WTC11 (cell line): ENCODE results near the gene GFPT2. TPM values are rescaled to one million over a fixed set of nuclear protein-coding genes. Genes with fewer than 3 reads are reported as not detected.

Experiments
- ATAC-seq: fragments of 200-7000 bp; cut with Tn5 transposase; 2 replicates; pipeline ENCODE4 v1.10.0; 2021; ENCODE audit warnings: mild to moderate bottlenecking, moderate library complexity
- CTCF ChIA-PET: fragments of 300-600 bp; sonication (Branson Sonifier 250); formaldehyde crosslinking; loops from one replicate; lab custom pipeline; 2021; ENCODE audit warnings: antibody characterized with exemption; lab: Charles Lee
- POLR2A ChIA-PET: fragments of 350-600 bp; sonication (Branson Sonifier 250); formaldehyde crosslinking; loops from one replicate; lab custom pipeline; 2021; ENCODE audit warnings: antibody characterized with exemption; lab: Charles Lee
- DNase-seq: peaks from one replicate; pipeline ENCODE4 v3.0.0; 2021; ENCODE audit warnings: low spot score
- H3K27ac Mint-ChIP-seq: 2 replicates; pipeline ENCODE4 v1.8.0; 2021; ENCODE audit warnings: mixed read lengths
- H3K27me3 Mint-ChIP-seq: 2 replicates; pipeline ENCODE4 v1.8.0; 2021; ENCODE audit warnings: low read depth, mild to moderate bottlenecking, moderate library complexity, mixed read lengths
- H3K36me3 Mint-ChIP-seq: 2 replicates; pipeline ENCODE4 v1.8.0; 2021; ENCODE audit warnings: mixed read lengths
- H3K4me1 Mint-ChIP-seq: 2 replicates; pipeline ENCODE4 v1.8.0; 2022; ENCODE audit warnings: mixed read lengths
- H3K4me3 Mint-ChIP-seq: 2 replicates; pipeline ENCODE4 v1.8.0; 2021; ENCODE audit warnings: mild to moderate bottlenecking, moderate library complexity, mixed read lengths
- H3K9me3 Mint-ChIP-seq: 2 replicates; pipeline ENCODE4 v1.8.0; 2021; ENCODE audit warnings: mixed read lengths
- ATF1 ChIP-seq: sonication (generic); formaldehyde crosslinking; IDR thresholded peaks from 2 replicates; pipeline ENCODE4 v1.8.1; 2023; ENCODE audit warnings: mild to moderate bottlenecking, moderate library complexity, missing genetic modification reagents
- FOXP1 ChIP-seq: sonication (generic); formaldehyde crosslinking; IDR thresholded peaks from 2 replicates; pipeline ENCODE4 v1.8.0; 2022; ENCODE audit warnings: missing genetic modification reagents, mild to moderate bottlenecking, moderate library complexity, borderline replicate concordance
- IRF2 ChIP-seq: sonication (generic); formaldehyde crosslinking; IDR thresholded peaks from 2 replicates; pipeline ENCODE4 v1.8.0; 2022; ENCODE audit warnings: low read depth, missing genetic modification reagents, borderline replicate concordance
- JUN ChIP-seq: sonication (generic); formaldehyde crosslinking; IDR thresholded peaks from 2 replicates; pipeline ENCODE4 v1.8.0; 2023; ENCODE audit warnings: mild to moderate bottlenecking, missing genetic modification reagents
- NFYB ChIP-seq: sonication (generic); formaldehyde crosslinking; conservative IDR thresholded peaks from 2 replicates; pipeline ENCODE4 v1.8.0; 2022; ENCODE audit warnings: low read depth, missing genetic modification reagents
- USF1 ChIP-seq: sonication (generic); formaldehyde crosslinking; IDR thresholded peaks from 2 replicates; pipeline ENCODE4 v1.8.0; 2022; ENCODE audit warnings: mild to moderate bottlenecking, missing genetic modification reagents
- ZBTB43 ChIP-seq: sonication (generic); formaldehyde crosslinking; IDR thresholded peaks from 2 replicates; pipeline ENCODE4 v1.8.1; 2023; ENCODE audit warnings: mild to moderate bottlenecking, missing genetic modification reagents
- ZNF219 ChIP-seq: sonication (generic); formaldehyde crosslinking; IDR thresholded peaks from 2 replicates; pipeline ENCODE4 v1.8.0; 2023; ENCODE audit warnings: missing genetic modification reagents, mild to moderate bottlenecking, borderline replicate concordance
- ZNF396 ChIP-seq: fragments of 250-450 bp; sonication (Bioruptor Pico); IDR thresholded peaks from 2 replicates; pipeline ENCODE4 v1.8.0; 2021; ENCODE audit warnings: mild to moderate bottlenecking, moderate library complexity, borderline replicate concordance
- ZNF425 ChIP-seq: fragments of 250-450 bp; sonication (Bioruptor Pico); conservative IDR thresholded peaks from 2 replicates; pipeline ENCODE4 v1.9.0; 2021; ENCODE audit warnings: mild to moderate bottlenecking
- ZNF532 ChIP-seq: fragments of 250-450 bp; sonication (Bioruptor Pico); IDR thresholded peaks from 2 replicates; pipeline ENCODE4 v1.9.0; 2021; ENCODE audit warnings: mild to moderate bottlenecking, borderline replicate concordance
- total RNA-seq: library from RNA; stranded (reverse); gene quantifications from 3 replicates; pipeline ENCODE4 v1.2.3, GENCODE V29; 2021
- TF ChIP-seq, protein P1 (sequence below): sonication (generic); formaldehyde crosslinking; IDR thresholded peaks from 2 replicates; pipeline ENCODE4 v1.8.0; 2023; ENCODE audit warnings: mild to moderate bottlenecking, missing genetic modification reagents
- TF ChIP-seq, protein P2 (sequence below): sonication (generic); formaldehyde crosslinking; IDR thresholded peaks from 2 replicates; pipeline ENCODE4 v1.8.0; 2022; ENCODE audit warnings: mild to moderate bottlenecking, missing genetic modification reagents
- TF ChIP-seq, protein P3 (sequence below): sonication (generic); formaldehyde crosslinking; IDR thresholded peaks from 2 replicates; pipeline ENCODE4 v1.8.1; 2023; ENCODE audit warnings: mild to moderate bottlenecking, moderate library complexity, missing genetic modification reagents
- TF ChIP-seq, protein P4 (sequence below): sonication (generic); formaldehyde crosslinking; IDR thresholded peaks from 2 replicates; pipeline ENCODE4 v1.8.1; 2022; ENCODE audit warnings: missing genetic modification reagents, borderline replicate concordance

The GFPT2 gene
- total RNA-seq, 1 experiment from 2014 or later, result 124 TPM

DNA sequence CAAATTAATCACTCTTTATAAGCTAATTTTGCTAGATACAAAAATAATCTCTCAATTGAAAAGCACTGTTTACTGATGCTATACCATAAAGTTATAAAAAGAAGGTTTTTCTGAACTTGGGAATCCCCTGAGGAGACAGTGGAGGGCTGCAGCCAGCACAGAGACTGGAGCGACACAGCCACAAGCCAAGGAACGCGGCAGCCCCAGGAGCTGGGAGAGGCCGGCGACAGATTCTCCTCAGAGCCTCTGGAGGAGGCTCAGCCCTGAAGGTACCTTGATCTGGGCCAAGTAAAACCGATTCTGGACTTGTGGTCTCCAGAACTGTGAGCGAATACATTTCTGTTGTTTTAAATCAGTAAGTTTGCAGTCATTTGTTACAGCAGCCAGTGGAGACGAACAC lies 3.7 kb downstream of the GFPT2 start:
- peaks cover 77% of the 10 kb centered on the region for H3K4me1 Mint-ChIP-seq
- peaks cover 9% of the 10 kb centered on the region for H3K27me3 Mint-ChIP-seq
- ChIA-PET POLR2A (interaction anchor here (0.7 kb wide), 1 partner anchor 475 kb away, joined by 3 read pairs; no protein-coding TSS in a partner anchor), CTCF (interaction anchor here (1.5 to 2.1 kb wide), 2 partner anchors 18 to 33 kb away, joined by 4 to 7 read pairs; no protein-coding TSS in a partner anchor)
- no peak for ATAC-seq
- H3K4me3 Mint-ChIP-seq, result peak overlapping the region; percentile 6; the same call in 1 of the 2 replicates
- peaks cover 27% of the 10 kb centered on the region for H3K36me3 Mint-ChIP-seq
- H3K9me3 Mint-ChIP-seq, result no peaks in the 10 kb centered on the region
- H3K27ac Mint-ChIP-seq, result peak overlapping the region; percentile 62
- DNase-seq, result no peak
- TF ChIP-seq, protein P1, sequence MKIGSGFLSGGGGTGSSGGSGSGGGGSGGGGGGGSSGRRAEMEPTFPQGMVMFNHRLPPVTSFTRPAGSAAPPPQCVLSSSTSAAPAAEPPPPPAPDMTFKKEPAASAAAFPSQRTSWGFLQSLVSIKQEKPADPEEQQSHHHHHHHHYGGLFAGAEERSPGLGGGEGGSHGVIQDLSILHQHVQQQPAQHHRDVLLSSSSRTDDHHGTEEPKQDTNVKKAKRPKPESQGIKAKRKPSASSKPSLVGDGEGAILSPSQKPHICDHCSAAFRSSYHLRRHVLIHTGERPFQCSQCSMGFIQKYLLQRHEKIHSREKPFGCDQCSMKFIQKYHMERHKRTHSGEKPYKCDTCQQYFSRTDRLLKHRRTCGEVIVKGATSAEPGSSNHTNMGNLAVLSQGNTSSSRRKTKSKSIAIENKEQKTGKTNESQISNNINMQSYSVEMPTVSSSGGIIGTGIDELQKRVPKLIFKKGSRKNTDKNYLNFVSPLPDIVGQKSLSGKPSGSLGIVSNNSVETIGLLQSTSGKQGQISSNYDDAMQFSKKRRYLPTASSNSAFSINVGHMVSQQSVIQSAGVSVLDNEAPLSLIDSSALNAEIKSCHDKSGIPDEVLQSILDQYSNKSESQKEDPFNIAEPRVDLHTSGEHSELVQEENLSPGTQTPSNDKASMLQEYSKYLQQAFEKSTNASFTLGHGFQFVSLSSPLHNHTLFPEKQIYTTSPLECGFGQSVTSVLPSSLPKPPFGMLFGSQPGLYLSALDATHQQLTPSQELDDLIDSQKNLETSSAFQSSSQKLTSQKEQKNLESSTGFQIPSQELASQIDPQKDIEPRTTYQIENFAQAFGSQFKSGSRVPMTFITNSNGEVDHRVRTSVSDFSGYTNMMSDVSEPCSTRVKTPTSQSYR, result no peak
- TF ChIP-seq, protein P2, sequence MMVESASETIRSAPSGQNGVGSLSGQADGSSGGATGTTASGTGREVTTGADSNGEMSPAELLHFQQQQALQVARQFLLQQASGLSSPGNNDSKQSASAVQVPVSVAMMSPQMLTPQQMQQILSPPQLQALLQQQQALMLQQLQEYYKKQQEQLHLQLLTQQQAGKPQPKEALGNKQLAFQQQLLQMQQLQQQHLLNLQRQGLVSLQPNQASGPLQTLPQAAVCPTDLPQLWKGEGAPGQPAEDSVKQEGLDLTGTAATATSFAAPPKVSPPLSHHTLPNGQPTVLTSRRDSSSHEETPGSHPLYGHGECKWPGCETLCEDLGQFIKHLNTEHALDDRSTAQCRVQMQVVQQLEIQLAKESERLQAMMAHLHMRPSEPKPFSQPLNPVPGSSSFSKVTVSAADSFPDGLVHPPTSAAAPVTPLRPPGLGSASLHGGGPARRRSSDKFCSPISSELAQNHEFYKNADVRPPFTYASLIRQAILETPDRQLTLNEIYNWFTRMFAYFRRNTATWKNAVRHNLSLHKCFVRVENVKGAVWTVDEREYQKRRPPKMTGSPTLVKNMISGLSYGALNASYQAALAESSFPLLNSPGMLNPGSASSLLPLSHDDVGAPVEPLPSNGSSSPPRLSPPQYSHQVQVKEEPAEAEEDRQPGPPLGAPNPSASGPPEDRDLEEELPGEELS (CRISPR knock-in tag), result no peak
- TF ChIP-seq USF1 (CRISPR knock-in tag) (no peak), ZNF396 (CRISPR knock-in tag) (no peak), ZNF532 (no peak)

DNA sequence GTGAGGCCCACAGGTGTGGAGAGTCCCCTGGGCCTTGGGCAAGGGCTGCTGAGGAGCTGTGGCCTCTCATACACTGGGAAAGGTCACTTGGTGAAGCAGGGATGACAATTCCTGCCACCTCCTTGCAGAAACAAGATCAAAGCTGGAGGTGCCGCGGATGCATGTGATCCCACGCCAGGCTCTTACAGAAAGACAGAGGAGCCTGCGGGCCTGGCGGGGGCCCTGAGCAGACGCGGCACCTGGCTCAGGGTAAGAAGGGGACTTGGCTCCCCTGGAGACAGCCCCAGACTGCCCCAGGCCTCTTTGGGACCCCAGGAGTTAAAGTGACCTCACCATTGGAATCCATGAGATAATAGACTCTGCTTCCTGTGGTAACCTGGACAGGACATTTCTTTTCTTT lies 4.8 kb downstream of the GFPT2 start:
- DNase-seq, result no peak
- peaks cover 27% of the 10 kb centered on the region for H3K36me3 Mint-ChIP-seq
- CTCF ChIA-PET, result interaction anchor here (0.5 to 2.1 kb wide), 5 partner anchors 17 to 509 kb away, joined by 3 to 7 read pairs (median 3); no protein-coding TSS in a partner anchor
- TF ChIP-seq ZNF219 (no peak), NFYB (CRISPR knock-in tag) (no peak), ZBTB43 (CRISPR knock-in tag) (no peak), FOXP1 (CRISPR knock-in tag) (no peak), ATF1 (CRISPR knock-in tag) (no peak), IRF2 (CRISPR knock-in tag) (no peak), JUN (CRISPR knock-in tag) (no peak), ZNF425 (CRISPR knock-in tag) (no peak)
- TF ChIP-seq, protein P3, sequence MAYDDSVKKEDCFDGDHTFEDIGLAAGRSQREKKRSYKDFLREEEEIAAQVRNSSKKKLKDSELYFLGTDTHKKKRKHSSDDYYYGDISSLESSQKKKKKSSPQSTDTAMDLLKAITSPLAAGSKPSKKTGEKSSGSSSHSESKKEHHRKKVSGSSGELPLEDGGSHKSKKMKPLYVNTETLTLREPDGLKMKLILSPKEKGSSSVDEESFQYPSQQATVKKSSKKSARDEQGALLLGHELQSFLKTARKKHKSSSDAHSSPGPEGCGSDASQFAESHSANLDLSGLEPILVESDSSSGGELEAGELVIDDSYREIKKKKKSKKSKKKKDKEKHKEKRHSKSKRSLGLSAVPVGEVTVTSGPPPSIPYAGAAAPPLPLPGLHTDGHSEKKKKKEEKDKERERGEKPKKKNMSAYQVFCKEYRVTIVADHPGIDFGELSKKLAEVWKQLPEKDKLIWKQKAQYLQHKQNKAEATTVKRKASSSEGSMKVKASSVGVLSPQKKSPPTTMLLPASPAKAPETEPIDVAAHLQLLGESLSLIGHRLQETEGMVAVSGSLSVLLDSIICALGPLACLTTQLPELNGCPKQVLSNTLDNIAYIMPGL (CRISPR knock-in tag), result no peak
- TF ChIP-seq, protein P4, sequence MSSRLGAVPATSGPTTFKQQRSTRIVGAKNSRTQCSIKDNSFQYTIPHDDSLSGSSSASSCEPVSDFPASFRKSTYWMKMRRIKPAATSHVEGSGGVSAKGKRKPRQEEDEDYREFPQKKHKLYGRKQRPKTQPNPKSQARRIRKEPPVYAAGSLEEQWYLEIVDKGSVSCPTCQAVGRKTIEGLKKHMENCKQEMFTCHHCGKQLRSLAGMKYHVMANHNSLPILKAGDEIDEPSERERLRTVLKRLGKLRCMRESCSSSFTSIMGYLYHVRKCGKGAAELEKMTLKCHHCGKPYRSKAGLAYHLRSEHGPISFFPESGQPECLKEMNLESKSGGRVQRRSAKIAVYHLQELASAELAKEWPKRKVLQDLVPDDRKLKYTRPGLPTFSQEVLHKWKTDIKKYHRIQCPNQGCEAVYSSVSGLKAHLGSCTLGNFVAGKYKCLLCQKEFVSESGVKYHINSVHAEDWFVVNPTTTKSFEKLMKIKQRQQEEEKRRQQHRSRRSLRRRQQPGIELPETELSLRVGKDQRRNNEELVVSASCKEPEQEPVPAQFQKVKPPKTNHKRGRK (CRISPR knock-in tag), result no peak

More for the DNA sequence above, 4.8 kb downstream of the GFPT2 start:
- Mint-ChIP-seq H3K4me3 (peak overlapping the region; percentile 17), H3K9me3 (no peaks in the 10 kb centered on the region), H3K27ac (peak overlapping the region; percentile 90), H3K4me1 (peaks cover 84% of the 10 kb centered on the region), H3K27me3 (no peaks in the 10 kb centered on the region; the same call in 1 of the 2 replicates)
- POLR2A ChIA-PET, result no interaction called here
- ATAC-seq, result no peak
